Measurements from ENCODE around the gene FAM107B. TPM values are rescaled to one million over a fixed set of nuclear protein-coding genes. Genes with fewer than 3 reads are reported as not detected.

Gene FAM107B
- total RNA-seq, 1 experiment from 2014 or later = 41.6 TPM

DNA sequence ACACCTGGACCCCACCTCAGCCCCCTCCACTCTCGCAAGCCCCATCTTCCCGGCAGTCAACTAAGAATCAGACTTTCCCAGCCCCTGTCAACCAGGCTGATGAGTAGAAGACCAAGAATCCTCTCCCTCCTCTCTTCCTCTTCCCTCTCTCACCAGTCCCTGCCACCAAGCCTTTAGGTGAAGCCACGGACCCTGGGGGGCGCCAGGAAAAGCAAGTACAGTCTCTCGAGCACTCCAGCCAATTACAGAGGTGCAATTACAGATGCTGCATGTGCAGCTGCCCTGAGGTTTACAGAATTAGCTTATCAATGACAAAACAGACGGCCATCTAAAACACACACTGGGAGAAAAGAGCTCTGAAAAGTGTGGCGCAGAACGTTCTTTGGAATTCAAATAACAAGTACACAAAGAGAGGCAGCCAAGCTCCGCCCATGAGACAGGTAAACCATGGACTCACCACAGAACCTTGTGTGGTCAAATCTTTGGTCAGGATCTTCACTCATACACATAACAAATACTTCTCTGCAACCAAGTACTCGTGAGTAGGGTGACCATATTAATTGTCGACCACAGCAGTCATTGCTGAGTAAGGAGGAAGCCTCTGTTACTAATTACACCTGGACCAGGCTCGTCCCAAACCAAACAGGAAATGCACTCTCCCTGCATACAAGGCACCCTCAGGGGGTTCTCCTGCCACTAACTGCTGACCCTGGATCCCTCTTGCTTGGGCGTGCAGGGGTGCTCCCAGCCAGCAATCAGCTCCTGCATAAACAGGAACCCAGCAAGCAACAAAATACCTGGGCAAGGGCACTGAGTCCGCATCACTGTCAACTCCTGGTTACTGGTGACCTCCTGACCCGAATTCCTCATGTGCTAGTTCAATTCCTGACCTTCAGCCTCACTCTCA, 189.2 kb downstream of the FAM107B start:
- BruUV-seq (replicated peaks) = no TSS peak
- Histone ChIP-seq H3K36me3 (ENCODE audit: control insufficient read depth in 1 of 2, insufficient read depth in 2 of 2, low read length in 2 of 2) (no peaks in the 10 kb centered on the region), H3K27ac (ENCODE audit: low read depth, low read length) (no peak overlapping the region), H3K79me2 (ENCODE audit: insufficient read depth, low read length) (peaks cover 22% of the 10 kb centered on the region; the same call in 1 of the 2 replicates), H4K20me1 (ENCODE audit: insufficient read depth) (no peaks in the 10 kb centered on the region), H2AFZ (ENCODE audit: low read depth, low read length, poor library complexity, severe bottlenecking) (no peak overlapping the region), H3K9me3 (ENCODE audit: control insufficient read depth in 1 of 2, insufficient read depth in 1 of 2, low read depth in 1 of 2, low read length in 2 of 2) (no peaks in the 10 kb centered on the region), H3K9me2 (ENCODE audit: insufficient read depth) (no peaks in the 10 kb centered on the region), H3K4me3 (replicated peaks in 1 of 2; ENCODE audit: low read depth in 1 of 2, low read length in 2 of 2) (no peak overlapping the region), H3K27me3 (ENCODE audit: insufficient read depth, low read length) (no peaks in the 10 kb centered on the region), H3K4me1 (ENCODE audit: control insufficient read depth in 1 of 2, insufficient read depth in 2 of 2, low read length in 2 of 2) (peaks cover 16 to 35% of the 10 kb centered on the region in 2 experiments), H3K4me2 (ENCODE audit: low read length) (no peak overlapping the region), H3K9ac (ENCODE audit: low read length) (no peak overlapping the region)
- ChIA-PET RAD21 (ENCODE audit: low non-redundant PET in 1 of 2, low total read pairs in 2 of 2, uncharacterized antibody in 2 of 2, unreplicated experiment in 2 of 2) (no interaction called here), CTCF (no interaction called here), POLR2A (no interaction called here)
- TF ChIP-seq SIN3A (IDR thresholded peaks at IDR 0.05; ENCODE audit: low read depth) = no peak
- TF ChIP-seq SP1 (IDR thresholded peaks at IDR 0.05; ENCODE audit: low read depth) = no peak
- no peak for TF ChIP-seq EZH2 (IDR thresholded peaks at IDR 0.05)
- TF ChIP-seq, protein P1, sequence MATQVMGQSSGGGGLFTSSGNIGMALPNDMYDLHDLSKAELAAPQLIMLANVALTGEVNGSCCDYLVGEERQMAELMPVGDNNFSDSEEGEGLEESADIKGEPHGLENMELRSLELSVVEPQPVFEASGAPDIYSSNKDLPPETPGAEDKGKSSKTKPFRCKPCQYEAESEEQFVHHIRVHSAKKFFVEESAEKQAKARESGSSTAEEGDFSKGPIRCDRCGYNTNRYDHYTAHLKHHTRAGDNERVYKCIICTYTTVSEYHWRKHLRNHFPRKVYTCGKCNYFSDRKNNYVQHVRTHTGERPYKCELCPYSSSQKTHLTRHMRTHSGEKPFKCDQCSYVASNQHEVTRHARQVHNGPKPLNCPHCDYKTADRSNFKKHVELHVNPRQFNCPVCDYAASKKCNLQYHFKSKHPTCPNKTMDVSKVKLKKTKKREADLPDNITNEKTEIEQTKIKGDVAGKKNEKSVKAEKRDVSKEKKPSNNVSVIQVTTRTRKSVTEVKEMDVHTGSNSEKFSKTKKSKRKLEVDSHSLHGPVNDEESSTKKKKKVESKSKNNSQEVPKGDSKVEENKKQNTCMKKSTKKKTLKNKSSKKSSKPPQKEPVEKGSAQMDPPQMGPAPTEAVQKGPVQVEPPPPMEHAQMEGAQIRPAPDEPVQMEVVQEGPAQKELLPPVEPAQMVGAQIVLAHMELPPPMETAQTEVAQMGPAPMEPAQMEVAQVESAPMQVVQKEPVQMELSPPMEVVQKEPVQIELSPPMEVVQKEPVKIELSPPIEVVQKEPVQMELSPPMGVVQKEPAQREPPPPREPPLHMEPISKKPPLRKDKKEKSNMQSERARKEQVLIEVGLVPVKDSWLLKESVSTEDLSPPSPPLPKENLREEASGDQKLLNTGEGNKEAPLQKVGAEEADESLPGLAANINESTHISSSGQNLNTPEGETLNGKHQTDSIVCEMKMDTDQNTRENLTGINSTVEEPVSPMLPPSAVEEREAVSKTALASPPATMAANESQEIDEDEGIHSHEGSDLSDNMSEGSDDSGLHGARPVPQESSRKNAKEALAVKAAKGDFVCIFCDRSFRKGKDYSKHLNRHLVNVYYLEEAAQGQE (IDR thresholded peaks at IDR 0.05; ENCODE audit: low read depth) = no peak
- TF ChIP-seq EZH2phosphoT487 (IDR thresholded peaks at IDR 0.05; ENCODE audit: borderline replicate concordance) = no peak
- TF ChIP-seq, protein P2, sequence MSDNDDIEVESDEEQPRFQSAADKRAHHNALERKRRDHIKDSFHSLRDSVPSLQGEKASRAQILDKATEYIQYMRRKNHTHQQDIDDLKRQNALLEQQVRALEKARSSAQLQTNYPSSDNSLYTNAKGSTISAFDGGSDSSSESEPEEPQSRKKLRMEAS (IDR thresholded peaks at IDR 0.05) = no peak
- no peak for TF ChIP-seq JUND (IDR thresholded peaks at IDR 0.05)
- no peak for TF ChIP-seq EGR1 (IDR thresholded peaks at IDR 0.05; ENCODE audit: low read depth)
- TF ChIP-seq CBX3 (IDR thresholded peaks at IDR 0.05; ENCODE audit: low read depth) = no peak
- intact Hi-C loops (cut with micrococcal nuclease) = no loop called here
- DNase-seq (ENCODE audit: low read depth, low spot score) (no peak), ATAC-seq (no peak)
